HL-60/S4 treated with retinoic acid at 250 ng/mL for 4 days and 3 days (cell line): ENCODE results near the gene HIVEP3.

Experiments
- in situ Hi-C: fragments of 300-500 bp; cut with MboI; formaldehyde crosslinking; loops from 2 replicates; pipeline ENCODE4 v1.7.0; 2022; ENCODE audit warnings: low sequenced_read_pairs

The HIVEP3 gene

DNA sequence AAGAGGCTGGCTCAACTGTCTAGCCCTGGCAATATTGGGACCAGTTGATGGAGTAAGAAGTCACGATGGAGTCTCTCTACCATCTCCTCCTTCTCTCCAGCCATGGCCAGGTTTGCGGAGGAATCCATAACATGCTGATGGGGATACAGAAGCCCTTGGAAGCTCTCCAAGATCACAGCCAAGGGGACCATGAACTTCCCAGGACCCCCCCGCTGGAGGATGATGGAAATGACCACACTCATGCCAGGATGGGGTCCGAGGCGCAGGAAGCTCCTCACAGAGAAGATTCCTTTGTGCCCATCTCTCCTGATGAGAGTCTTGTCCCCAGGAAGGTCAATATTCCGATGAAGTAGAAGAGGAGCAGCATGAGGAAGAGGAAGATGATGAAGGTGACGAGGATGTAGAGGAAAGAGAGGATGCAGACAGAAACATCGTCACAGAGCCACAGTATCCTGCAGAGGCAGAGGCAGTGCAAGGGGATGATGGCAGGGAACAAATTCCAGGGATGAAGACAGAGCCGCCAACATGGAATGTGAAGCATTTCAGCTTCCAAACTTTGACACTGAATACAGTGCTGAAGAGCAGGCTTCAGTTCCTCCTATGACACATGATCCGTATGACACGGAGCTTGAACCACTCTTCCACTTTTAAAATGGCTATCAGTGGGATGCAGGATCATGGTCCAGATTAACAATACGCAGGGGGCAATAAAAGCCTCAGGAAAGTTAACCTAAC, 376.4 kb downstream of the HIVEP3 start:
- in situ Hi-C loops, result no loop called here

GRCh38 chr1:41541592-41541952, 377.1 kb downstream of the HIVEP3 start:
- in situ Hi-C loops, result no loop called here

- in situ Hi-C loops, result no loop called here
Observed at GRCh38 chr1:41540886-41541591, 377.7 kb downstream of the HIVEP3 start.

DNA sequence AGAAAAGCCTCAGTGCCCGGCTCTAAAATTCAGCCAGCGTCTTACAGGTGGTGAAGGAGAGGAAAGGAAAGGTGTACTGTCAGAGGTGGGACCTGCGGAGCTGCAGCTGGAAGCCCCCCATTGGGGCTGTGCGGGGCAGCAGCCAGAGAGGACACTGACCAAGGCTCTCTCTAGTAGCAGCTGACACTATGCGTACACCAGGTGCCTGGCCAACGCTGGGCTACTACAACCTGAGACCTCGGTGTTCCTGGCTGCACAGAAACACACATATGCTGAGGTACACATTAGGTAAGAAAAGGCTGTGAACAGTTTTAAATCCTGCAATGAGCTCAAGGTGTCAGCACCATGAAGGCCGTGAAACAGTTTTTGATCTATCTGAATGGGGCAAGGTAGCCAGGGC, 378.7 kb downstream of the HIVEP3 start:
- in situ Hi-C loops, result no loop called here

GRCh38 chr1:41539418-41539805, 379.3 kb downstream of the HIVEP3 start:
- in situ Hi-C loops, result no loop called here

GRCh38 chr1:41538741-41539417, 379.8 kb downstream of the HIVEP3 start:
- in situ Hi-C loops, result no loop called here

GRCh38 chr1:41537788-41538351, 380.9 kb downstream of the HIVEP3 start:
- in situ Hi-C loops, result no loop called here

DNA sequence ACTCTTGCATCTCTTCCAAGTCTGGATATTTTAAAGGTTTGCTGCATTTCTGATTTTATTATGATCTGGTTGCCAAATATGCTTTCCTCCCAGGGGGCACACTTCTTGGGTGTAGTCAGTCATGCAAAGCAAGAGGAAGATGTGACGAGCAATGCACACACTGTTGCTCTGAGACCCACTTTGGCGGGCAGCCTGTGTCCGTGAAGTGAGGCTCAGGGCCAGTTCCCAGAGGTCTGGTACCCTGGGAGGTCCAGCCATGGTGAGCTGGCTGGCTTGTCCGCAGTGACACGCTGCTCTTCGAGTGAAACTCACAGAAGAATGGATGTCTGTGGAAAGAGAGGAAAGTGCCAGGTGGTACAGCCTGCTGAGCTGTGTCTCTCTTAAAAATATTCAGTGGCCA, 381.5 kb downstream of the HIVEP3 start:
- in situ Hi-C loops, result no loop called here

GRCh38 chr1:41536361-41536802, 382.3 kb downstream of the HIVEP3 start:
- in situ Hi-C loops, result no loop called here

DNA sequence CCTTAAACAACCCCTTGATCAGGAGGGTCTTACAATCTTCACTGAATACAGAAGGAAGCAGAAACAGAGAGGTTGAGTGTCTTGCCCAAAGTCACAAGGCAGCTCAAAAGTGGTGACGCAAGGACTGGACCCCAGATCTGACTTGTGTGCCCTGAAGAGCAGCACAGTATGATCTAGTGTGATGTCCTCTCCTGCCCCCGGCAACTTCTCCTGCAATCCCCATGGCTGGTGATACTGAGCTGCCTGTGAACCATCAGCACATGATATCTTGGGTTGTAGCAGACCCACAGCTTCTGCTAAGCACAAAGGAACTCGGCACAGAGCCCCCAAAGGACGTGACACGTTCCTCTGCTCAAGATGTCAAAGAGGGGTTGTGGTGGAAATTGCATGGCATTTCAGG, 383.0 kb downstream of the HIVEP3 start:
- in situ Hi-C loops, result no loop called here

DNA sequence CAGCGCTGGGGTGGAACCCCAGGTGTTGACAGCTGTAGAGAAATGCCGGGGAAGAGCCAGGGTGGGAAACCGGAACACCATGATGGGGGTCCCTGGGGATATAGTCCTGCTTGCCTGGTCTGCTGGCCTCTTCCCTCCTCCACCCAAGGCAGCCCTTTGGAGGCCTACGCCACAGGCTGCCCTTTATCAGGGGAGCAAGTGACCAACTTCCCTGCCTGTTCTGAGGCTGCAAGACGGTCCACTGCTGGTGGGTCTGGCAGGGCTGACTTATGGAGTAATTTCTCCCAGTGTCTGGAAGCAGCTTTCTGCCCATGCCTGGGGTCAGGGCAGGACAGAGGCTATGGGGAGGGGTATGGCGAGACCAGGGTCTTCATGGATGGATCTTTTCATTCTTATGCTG, 383.4 kb downstream of the HIVEP3 start:
- in situ Hi-C loops, result no loop called here

DNA sequence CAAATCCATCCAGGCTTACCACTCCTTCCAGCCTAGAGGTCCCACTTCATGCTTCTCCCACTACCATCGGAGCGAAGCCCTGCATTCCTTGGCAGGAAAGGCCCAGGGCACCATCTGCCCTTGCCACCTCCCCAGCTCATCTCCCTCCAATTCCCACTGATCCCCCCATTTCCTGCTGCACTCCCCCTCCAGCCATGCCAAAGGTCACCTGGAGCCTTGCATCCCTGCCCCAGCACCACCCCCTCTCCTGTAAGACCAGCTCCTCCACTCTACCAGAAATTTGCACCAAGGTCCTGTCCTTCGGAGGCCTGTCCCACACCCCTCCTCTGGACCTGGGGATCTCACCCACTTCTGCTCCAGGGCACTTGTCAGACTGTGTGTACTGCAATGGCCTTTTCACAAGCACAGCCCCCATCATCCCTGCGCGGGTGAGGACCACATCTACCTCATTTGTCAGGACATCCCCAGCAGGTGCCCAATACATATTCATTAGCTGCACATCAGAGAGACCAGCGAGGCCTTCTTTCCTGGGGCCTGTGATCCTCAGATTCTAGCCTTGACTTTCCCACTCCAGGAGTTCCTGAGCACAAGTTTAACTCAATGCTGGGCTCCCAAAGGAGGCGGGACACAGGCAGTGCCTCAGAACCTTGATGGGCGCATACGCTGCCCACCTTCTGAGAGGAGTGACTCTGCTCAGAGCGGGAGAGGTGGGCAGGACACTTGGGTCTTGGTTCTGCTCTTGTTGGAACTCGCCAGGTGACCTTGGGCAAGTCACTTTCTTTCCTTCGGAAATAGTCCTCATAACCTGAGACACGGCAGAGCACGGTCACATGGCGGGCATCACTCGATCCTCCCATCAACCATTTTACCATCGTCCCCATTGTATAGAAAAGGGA, 384.3 kb downstream of the HIVEP3 start:
- in situ Hi-C loops, result no loop called here

- in situ Hi-C loops, result no loop called here
Observed at GRCh38 chr1:41533731-41534080, 385.0 kb downstream of the HIVEP3 start.

DNA sequence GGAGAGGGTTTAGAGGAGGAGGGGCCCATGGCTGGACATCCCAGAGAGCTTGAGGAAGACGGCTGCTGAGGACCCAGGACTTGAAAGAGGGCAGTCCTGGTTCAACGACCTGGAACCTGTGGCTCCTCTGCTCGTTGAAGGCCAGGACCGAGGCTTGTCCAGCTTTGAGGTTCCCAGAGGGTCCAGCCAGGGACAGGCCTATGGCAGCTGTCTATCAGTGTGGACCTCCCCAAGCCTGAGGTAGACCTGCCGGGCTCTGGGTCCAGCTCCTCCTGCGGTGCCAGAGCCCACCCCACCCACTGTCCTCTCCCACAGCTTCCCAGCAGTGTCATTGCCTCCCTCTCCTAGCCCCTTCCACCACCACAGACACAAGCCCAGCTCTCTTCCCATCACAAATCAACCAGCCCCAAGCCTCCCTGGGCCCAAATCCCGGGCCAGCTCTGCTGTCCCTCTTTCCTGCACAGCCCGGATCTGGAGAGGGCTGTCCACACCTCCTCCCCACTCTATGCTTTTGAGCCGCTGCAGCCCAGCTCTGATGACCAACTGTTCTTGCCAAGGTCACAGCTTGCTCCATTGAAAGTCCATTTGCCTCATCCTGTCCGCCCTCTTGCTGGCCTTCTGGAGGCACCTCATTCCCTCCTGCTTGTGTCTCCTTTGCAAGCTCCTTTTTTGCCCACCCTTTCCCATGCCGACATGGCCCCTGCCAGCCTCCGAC, 385.5 kb downstream of the HIVEP3 start:
- in situ Hi-C loops, result no loop called here

- in situ Hi-C loops, result no loop called here
Observed at GRCh38 chr1:41532206-41532975, 386.3 kb downstream of the HIVEP3 start.

- in situ Hi-C loops, result no loop called here
Observed at GRCh38 chr1:41530411-41530810, 388.3 kb downstream of the HIVEP3 start.

DNA sequence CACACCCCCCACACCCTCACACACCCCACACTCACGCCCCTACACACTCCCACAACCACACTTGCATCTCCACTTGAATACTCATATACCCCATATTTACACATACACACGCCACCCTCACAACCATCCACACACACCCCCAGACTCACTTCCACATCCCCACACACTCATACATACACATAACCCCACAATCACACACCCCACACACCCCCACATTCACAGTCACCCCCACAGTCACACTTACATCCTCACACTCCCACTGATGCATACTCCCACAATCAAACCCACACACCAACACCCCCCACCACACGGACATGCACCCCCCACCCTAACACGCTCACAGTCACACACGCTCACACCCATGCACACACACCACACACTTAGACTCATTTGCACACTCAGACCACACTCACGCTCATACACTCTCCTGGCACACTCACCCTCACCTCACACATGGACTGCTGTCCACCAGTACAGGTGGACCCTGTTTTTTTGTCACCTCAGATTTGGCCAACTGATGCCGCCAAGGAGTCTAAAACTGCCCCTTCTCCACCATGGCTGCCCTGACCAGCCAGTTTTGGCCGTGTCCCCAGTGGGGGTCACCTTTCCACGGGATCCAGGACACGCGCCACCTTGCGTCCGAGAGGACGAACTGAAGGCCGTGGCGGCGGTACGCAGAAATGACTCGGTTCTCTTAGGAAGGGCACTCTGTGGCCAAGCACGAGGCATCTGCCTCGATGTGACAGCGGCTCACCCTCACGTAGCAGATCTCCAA, 388.9 kb downstream of the HIVEP3 start:
- in situ Hi-C loops, result no loop called here

- in situ Hi-C loops, result no loop called here
Observed at GRCh38 chr1:41528726-41529605, 389.8 kb downstream of the HIVEP3 start.
